ENCODE measurements around the gene SLX4IP.

GRCh38 chr20:10634683-10635411 is 199.7 kb downstream of the SLX4IP start:
- no peak for TF ChIP-seq CTCF (IDR thresholded peaks at IDR 0.05; ENCODE audit: low read depth, low read length)
- TF ChIP-seq POLR2A (IDR thresholded peaks at IDR 0.05; ENCODE audit: extremely low read depth, insufficient read length), result no peak
- no peak for TF ChIP-seq MYC (IDR thresholded peaks at IDR 0.05; ENCODE audit: low read depth, low read length)
